HepG2 (cell line): ENCODE results near the gene RHOD. TPM values are rescaled to one million over a fixed set of nuclear protein-coding genes. Genes with fewer than 3 reads are reported as not detected.

ENCODE experiments used
- ATAC-seq: fragments of 200-7000 bp; cut with Tn5 transposase; 3 replicates; pipeline ENCODE4 v1.9.1; 2020; ENCODE audit warnings: mild to moderate bottlenecking, moderate library complexity
- BruUV-seq: library from RNA; stranded (reverse); fragments of 400-500 nt; replicated peaks from 2 replicates; lab custom pipeline; 2021; lab: Mats Ljungman, UMichigan
- CTCF ChIA-PET: fragments of 300-600 bp; formaldehyde crosslinking; extraction: SDS; loops from one replicate; lab custom pipeline; 2021; ENCODE audit warnings: low total read pairs, inconsistent platforms, low intra/inter-chr PET ratio; lab: Yijun Ruan, JAX
- POLR2A ChIA-PET: fragments of 350-600 bp; sonication (Branson Sonifier 250); formaldehyde crosslinking; loops from one replicate; lab custom pipeline; 2020; ENCODE audit warnings: antibody characterized with exemption, inconsistent platforms; lab: Yijun Ruan, JAX
- DNase-seq: peaks from one replicate; pipeline ENCODE4 v3.0.0-alpha.2; 2015; ENCODE audit warnings: low spot score
- FAIRE-seq: peaks from 3 replicates; lab custom pipeline; 2011; peaks lifted over from hg19 to GRCh38; lab: Jason Lieb, UNC
- H2AFZ ChIP-seq: one replicate; pipeline ENCODE4 v1.6.1; 2011; ENCODE audit warnings: low read length, inconsistent platforms
- H3K27ac ChIP-seq: fragments of 300-600 bp; 3 replicates; pipeline ENCODE4 v1.8.0; 2011; ENCODE audit warnings: mixed run types, mild to moderate bottlenecking, mixed read lengths, low read length, inconsistent platforms; ENCODE audit not compliant: insufficient read depth; ENCODE audit errors: extremely low read length
- H3K27me3 ChIP-seq, 2 experiments: fragments of 200-600 bp in 1 of 2; 2 replicates in 1 of 2; 3 replicates in 1 of 2; pipeline versions ENCODE4 v1.6.0 to v1.8.0; 2011; ENCODE audit warnings: low read length in 2 of 2, mild to moderate bottlenecking in 2 of 2, moderate library complexity in 2 of 2, inconsistent platforms in 1 of 2; ENCODE audit not compliant: insufficient read depth in 2 of 2, control insufficient read depth in 1 of 2
- H3K36me3 ChIP-seq, 2 experiments: fragments of 200-600 bp in 1 of 2; replicated peaks in 1 of 2; 2 replicates in 1 of 2; 3 replicates in 1 of 2; pipeline versions ENCODE4 v1.5.1 to v1.8.0; 2011; ENCODE audit warnings: low read length in 2 of 2, inconsistent platforms in 1 of 2; ENCODE audit not compliant: insufficient read depth in 2 of 2, control insufficient read depth in 1 of 2
- H3K4me1 ChIP-seq: 2 replicates; pipeline ENCODE4 v1.5.1; 2012; ENCODE audit warnings: low read length, inconsistent platforms; ENCODE audit not compliant: insufficient read depth
- H3K4me2 ChIP-seq: 2 replicates; pipeline ENCODE4 v1.6.0; 2011; ENCODE audit warnings: low read depth, low read length, inconsistent platforms
- H3K4me3 ChIP-seq, 3 experiments: fragments of 200-600 bp in 1 of 3; sonication (generic), shearing (Covaris generic) in 1 of 3; replicated peaks in 1 of 3; 2 replicates each; pipeline ENCODE4 v1.5.1; 2011 to 2016; ENCODE audit warnings: low read length in 3 of 3, inconsistent platforms in 2 of 3, low read depth in 2 of 3, mild to moderate bottlenecking in 2 of 3, control low read depth in 1 of 3, mixed read lengths in 1 of 3; ENCODE audit not compliant: insufficient read depth in 1 of 3
- H3K79me2 ChIP-seq: one replicate; pipeline ENCODE4 v1.6.1; 2011; ENCODE audit warnings: low read length, inconsistent platforms; ENCODE audit not compliant: insufficient read depth
- H3K9ac ChIP-seq: 2 replicates; pipeline ENCODE4 v1.6.0; 2011; ENCODE audit warnings: mild to moderate bottlenecking, low read depth, low read length, inconsistent platforms; ENCODE audit not compliant: insufficient read depth
- H3K9me3 ChIP-seq: 2 replicates; pipeline ENCODE4 v1.5.1; 2012; ENCODE audit warnings: mild to moderate bottlenecking, low read length
- H4K20me1 ChIP-seq: 2 replicates; pipeline ENCODE4 v1.6.0; 2011; ENCODE audit warnings: inconsistent platforms, mild to moderate bottlenecking, low read length, moderate library complexity; ENCODE audit not compliant: insufficient read depth
- CREB1 ChIP-seq, 2 experiments: fragments of 450-650 bp in 1 of 2; IDR thresholded peaks; 2 replicates each; pipeline ENCODE4 v1.6.1; 2016 to 2017; ENCODE audit warnings: control low read depth in 1 of 2, mild to moderate bottlenecking in 1 of 2, missing compliant biosample characterization in 1 of 2, missing genetic modification characterization in 1 of 2
- FOSL2 ChIP-seq: sonication (generic); formaldehyde crosslinking; IDR thresholded peaks from 2 replicates; pipeline ENCODE4 v1.4.0; 2020; ENCODE audit warnings: missing genetic modification reagents
- KMT2A ChIP-seq: sonication (generic); formaldehyde crosslinking; IDR thresholded peaks from 2 replicates; pipeline ENCODE4 v1.4.0; 2020; ENCODE audit warnings: missing genetic modification reagents
- LCORL ChIP-seq, 2 experiments: fragments of 450-650 bp in 1 of 2; sonication (generic) in 1 of 2; formaldehyde crosslinking in 1 of 2; IDR thresholded peaks; 2 replicates each; pipeline versions ENCODE4 v1.5.0 to v1.6.1; 2017 to 2020; ENCODE audit warnings: antibody characterized with exemption in 1 of 2, missing genetic modification reagents in 1 of 2
- SMAD9 ChIP-seq: sonication (generic); formaldehyde crosslinking; IDR thresholded peaks from 2 replicates; pipeline ENCODE4 v1.5.1; 2020; ENCODE audit warnings: mild to moderate bottlenecking, missing genetic modification reagents
- SRSF9 ChIP-seq: fragments of 200-400 bp; formaldehyde crosslinking; IDR thresholded peaks from 2 replicates; pipeline ENCODE4 v1.6.1; 2018; ENCODE audit warnings: borderline replicate concordance, mild to moderate bottlenecking, low read depth, low read length; ENCODE audit not compliant: insufficient read depth, poor library complexity, severe bottlenecking
- THYN1 ChIP-seq: sonication (generic); formaldehyde crosslinking; IDR thresholded peaks from 2 replicates; pipeline ENCODE4 v1.8.1; 2023; ENCODE audit warnings: low read depth, mild to moderate bottlenecking, moderate library complexity, missing genetic modification reagents, borderline replicate concordance
- ZFAT ChIP-seq: sonication (generic); formaldehyde crosslinking; conservative IDR thresholded peaks from 2 replicates; pipeline ENCODE4 v1.8.1; 2023; ENCODE audit warnings: missing genetic modification reagents, inconsistent platforms
- ZFY ChIP-seq: sonication (generic); formaldehyde crosslinking; IDR thresholded peaks from 2 replicates; pipeline ENCODE4 v1.4.0; 2020; ENCODE audit warnings: missing genetic modification reagents
- ZNF282 ChIP-seq: fragments of 450-650 bp; IDR thresholded peaks from 2 replicates; pipeline ENCODE4 v1.6.1; 2018; ENCODE audit not compliant: partially characterized antibody
- ZNF326 ChIP-seq: sonication (generic); formaldehyde crosslinking; IDR thresholded peaks from 2 replicates; pipeline ENCODE4 v1.4.0; 2020; ENCODE audit warnings: missing genetic modification reagents, borderline replicate concordance
- WGBS: methylation state at CpG from one replicate; pipeline ENCODE4 v1.1.6; 2017; ENCODE audit warnings: low lambda C conversion rate; 5-methylcytosine and 5-hydroxymethylcytosine counted together
- in situ Hi-C: cut with HindIII; loops from 2 replicates; pipeline ENCODE4 v1.10.0; 2017; ENCODE audit warnings: low pct_unique_long_range_greater_than_20kb; ENCODE audit not compliant: extremely low pct_ligation_motif_present
- intact Hi-C: fragments of 100-400 bp; cut with micrococcal nuclease; formaldehyde crosslinking; loops from one replicate; pipeline ENCODE4 v1.10.0; 2022; ENCODE audit not compliant: unreplicated experiment
- polyA plus RNA-seq, 8 experiments: library from polyadenylated mRNA; depleted of rRNA in 3 of 8; stranded (reverse) in 7 of 8; unstranded in 1 of 8; fragments of >200 nt; fragmentation: Illumina TruSeq in 4 of 8; extraction: Trizol in 4 of 8; gene quantifications; 2 replicates each; pipeline versions ENCODE4 v1.2.1 to v1.2.3, GENCODE V29; 2011 to 2016; ENCODE audit warnings: low read depth in 4 of 8, missing spikeins in 1 of 8, mixed read lengths in 1 of 8; ENCODE audit not compliant: insufficient read depth in 1 of 8
- total RNA-seq, 5 experiments: library from RNA; depleted of rRNA; stranded (reverse); fragments of >200 nt; fragmentation: Illumina TruSeq; extraction: Trizol; gene quantifications; 2 replicates each; pipeline ENCODE4 v1.2.3, GENCODE V29; 2016; ENCODE audit warnings: low read depth in 1 of 5
- TF ChIP-seq, protein P1 (sequence below): sonication (generic); formaldehyde crosslinking; IDR thresholded peaks from 2 replicates; pipeline ENCODE4 v1.8.1; 2023; ENCODE audit warnings: mild to moderate bottlenecking, moderate library complexity, missing genetic modification reagents
- TF ChIP-seq, protein P2 (sequence below): sonication (generic); formaldehyde crosslinking; IDR thresholded peaks from 2 replicates; pipeline ENCODE4 v1.8.0; 2023; ENCODE audit warnings: mild to moderate bottlenecking, missing genetic modification reagents
- TF ChIP-seq, protein P3 (sequence below): sonication (generic); formaldehyde crosslinking; IDR thresholded peaks from 2 replicates; pipeline ENCODE4 v1.8.1; 2023; ENCODE audit warnings: missing genetic modification reagents, mild to moderate bottlenecking, borderline replicate concordance
- TF ChIP-seq, protein P4 (sequence below): sonication (generic); formaldehyde crosslinking; IDR thresholded peaks from 2 replicates; pipeline ENCODE4 v1.5.0; 2020; ENCODE audit warnings: mild to moderate bottlenecking, missing genetic modification reagents, moderate library complexity

RHOD gene
- total and polyA plus RNA-seq, 2 of the 13 experiments (the other 11 are each of a cell fraction or from before 2014, with no cell fraction given): 0.27 to 0.98 TPM

- H3K4me2 ChIP-seq: peak overlapping the region; percentile 37; the same call in 1 of the 2 replicates
- H3K79me2 ChIP-seq: no peaks in the 10 kb centered on the region
- CTCF ChIA-PET: no interaction called here
These were observed 3.5 kb downstream of the RHOD start for GRCh38 chr11:67060111-67060522.

More at GRCh38 chr11:67060111-67060522, 3.5 kb downstream of the RHOD start:
- ATAC-seq (peak; percentile 42), FAIRE-seq (no peak), DNase-seq (no peak)
- Histone ChIP-seq H3K36me3 (no peaks in the 10 kb centered on the region), H3K27ac (no peak overlapping the region), H3K9ac (no peak overlapping the region), H3K9me3 (no peaks in the 10 kb centered on the region), H2AFZ (no peak overlapping the region), H3K4me1 (peaks cover 35% of the 10 kb centered on the region), H3K27me3 (peaks cover 1 to 15% of the 10 kb centered on the region in 2 experiments; a peak in 1 of 5 replicates), H4K20me1 (no peaks in the 10 kb centered on the region)
- intact Hi-C loops (no loop called here), in situ Hi-C loops (no loop called here)
- BruUV-seq: no TSS peak
- WGBS: 3% methylated on average over 5 of the region's 7 CpGs
- POLR2A ChIA-PET: no interaction called here
- no peak for TF ChIP-seq LCORL (IDR thresholded peaks at IDR 0.05)
- no peak for TF ChIP-seq LCORL (CRISPR knock-in tag; IDR thresholded peaks at IDR 0.05)
- no peak for TF ChIP-seq KMT2A (CRISPR knock-in tag)
- TF ChIP-seq FOSL2 (CRISPR knock-in tag): peak; percentile 38
- no peak for TF ChIP-seq ZNF326 (CRISPR knock-in tag)
- TF ChIP-seq ZFAT (CRISPR knock-in tag): no peak
- no peak for TF ChIP-seq SMAD9 (CRISPR knock-in tag)
- TF ChIP-seq, protein P1, sequence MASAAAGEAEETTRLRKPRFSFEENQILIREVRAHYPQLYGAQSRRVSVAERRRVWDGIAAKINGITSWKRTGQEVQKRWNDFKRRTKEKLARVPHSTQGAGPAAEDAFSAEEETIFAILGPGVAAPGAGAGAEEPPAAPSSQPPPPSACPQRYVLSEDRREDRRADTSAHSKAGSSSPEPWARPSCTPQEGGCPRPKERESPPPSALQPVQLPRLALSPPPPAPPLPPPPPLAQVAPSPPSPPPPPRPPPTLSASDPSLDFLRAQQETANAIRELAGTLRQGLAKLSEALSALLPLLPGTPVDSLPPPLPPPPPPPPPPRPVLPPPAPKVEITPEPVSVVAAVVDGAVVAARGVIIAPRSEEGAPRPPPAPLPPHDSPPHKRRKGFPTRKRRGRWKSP: no peak
- no peak for TF ChIP-seq ZNF282
- TF ChIP-seq, protein P2, sequence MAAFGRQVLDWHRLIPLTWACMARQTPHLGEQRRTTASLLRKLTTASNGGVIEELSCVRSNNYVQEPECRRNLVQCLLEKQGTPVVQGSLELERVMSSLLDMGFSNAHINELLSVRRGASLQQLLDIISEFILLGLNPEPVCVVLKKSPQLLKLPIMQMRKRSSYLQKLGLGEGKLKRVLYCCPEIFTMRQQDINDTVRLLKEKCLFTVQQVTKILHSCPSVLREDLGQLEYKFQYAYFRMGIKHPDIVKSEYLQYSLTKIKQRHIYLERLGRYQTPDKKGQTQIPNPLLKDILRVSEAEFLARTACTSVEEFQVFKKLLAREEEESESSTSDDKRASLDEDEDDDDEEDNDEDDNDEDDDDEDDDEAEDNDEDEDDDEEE (CRISPR knock-in tag): no peak
- no peak for TF ChIP-seq THYN1 (CRISPR knock-in tag)
- no peak for TF ChIP-seq ZFY (CRISPR knock-in tag)
- TF ChIP-seq, protein P3, sequence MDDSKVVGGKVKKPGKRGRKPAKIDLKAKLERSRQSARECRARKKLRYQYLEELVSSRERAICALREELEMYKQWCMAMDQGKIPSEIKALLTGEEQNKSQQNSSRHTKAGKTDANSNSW: no peak
- TF ChIP-seq SRSF9: no peak
- TF ChIP-seq CREB1 (IDR thresholded peaks at IDR 0.05): 0 out of 2 replicates have a peak, but pooled peaks have one; percentile 6
- TF ChIP-seq CREB1 (CRISPR knock-in tag; IDR thresholded peaks at IDR 0.05): no peak
- TF ChIP-seq, protein P4, sequence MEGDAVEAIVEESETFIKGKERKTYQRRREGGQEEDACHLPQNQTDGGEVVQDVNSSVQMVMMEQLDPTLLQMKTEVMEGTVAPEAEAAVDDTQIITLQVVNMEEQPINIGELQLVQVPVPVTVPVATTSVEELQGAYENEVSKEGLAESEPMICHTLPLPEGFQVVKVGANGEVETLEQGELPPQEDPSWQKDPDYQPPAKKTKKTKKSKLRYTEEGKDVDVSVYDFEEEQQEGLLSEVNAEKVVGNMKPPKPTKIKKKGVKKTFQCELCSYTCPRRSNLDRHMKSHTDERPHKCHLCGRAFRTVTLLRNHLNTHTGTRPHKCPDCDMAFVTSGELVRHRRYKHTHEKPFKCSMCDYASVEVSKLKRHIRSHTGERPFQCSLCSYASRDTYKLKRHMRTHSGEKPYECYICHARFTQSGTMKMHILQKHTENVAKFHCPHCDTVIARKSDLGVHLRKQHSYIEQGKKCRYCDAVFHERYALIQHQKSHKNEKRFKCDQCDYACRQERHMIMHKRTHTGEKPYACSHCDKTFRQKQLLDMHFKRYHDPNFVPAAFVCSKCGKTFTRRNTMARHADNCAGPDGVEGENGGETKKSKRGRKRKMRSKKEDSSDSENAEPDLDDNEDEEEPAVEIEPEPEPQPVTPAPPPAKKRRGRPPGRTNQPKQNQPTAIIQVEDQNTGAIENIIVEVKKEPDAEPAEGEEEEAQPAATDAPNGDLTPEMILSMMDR: peak; percentile 35
- TF ChIP-seq, all 625 proteins: peak for 3
- no peak overlapping the region for H3K4me3 ChIP-seq
